ENCODE measurements around the gene PRRX2.

DNA sequence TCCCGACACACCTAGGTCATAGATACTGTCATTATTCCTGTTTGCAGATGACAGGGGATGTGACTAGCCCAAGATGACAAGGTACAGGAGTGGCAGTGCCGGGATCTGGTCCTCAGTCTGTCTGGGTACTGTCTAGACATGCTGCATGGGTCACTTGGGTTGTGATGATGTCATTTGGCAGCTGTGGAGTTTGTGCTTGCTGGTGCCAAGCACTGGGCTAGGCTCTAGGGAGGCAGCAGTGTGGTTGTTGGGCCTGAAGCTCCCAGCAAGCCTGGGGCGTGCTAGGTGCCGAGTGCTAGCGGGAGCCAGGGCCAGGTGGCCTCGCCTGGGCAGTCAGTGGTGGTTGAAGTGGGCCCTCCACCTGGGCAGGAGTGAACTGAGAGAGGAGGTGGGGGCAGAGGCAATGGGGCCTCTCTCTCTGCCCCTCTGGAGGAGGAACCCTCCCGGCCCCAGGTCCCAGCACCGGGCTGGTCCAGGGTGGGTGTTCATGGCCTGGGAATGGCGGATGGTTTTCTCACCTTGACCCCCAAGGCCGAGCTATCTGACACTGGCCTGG, 14.7 kb upstream of the PRRX2 start:
- TF ChIP-seq EZH2 (IDR thresholded peaks at IDR 0.05; ENCODE audit: insufficient read depth, poor library complexity, severe bottlenecking) = no peak
- no peak for TF ChIP-seq EZH2phosphoT487 (IDR thresholded peaks at IDR 0.05; ENCODE audit: insufficient read depth, low read depth)
